M059J (cell line): ENCODE measurements around the gene EFHC1. TPM values are rescaled to one million over a fixed set of nuclear protein-coding genes. Genes with fewer than 3 reads are reported as not detected.
"Not testable (repeated sequence)": the region's sequence is repeated elsewhere in the genome, so short reads cannot be mapped to it uniquely, and the experiment has no call there.

Source experiments
- DNase-seq: peaks from one replicate; pipeline ENCODE4 v3.0.0-alpha.2; 2012; ENCODE audit warnings: low read depth
- total RNA-seq: library from RNA; depleted of rRNA; stranded (reverse); fragments of >200 nt; shearing (Covaris generic); gene quantifications from 2 replicates; pipeline ENCODE4 v1.2.3, GENCODE V29; 2014

The EFHC1 gene
- total RNA-seq, 1 experiment from 2014 or later: 44.4 TPM

DNA sequence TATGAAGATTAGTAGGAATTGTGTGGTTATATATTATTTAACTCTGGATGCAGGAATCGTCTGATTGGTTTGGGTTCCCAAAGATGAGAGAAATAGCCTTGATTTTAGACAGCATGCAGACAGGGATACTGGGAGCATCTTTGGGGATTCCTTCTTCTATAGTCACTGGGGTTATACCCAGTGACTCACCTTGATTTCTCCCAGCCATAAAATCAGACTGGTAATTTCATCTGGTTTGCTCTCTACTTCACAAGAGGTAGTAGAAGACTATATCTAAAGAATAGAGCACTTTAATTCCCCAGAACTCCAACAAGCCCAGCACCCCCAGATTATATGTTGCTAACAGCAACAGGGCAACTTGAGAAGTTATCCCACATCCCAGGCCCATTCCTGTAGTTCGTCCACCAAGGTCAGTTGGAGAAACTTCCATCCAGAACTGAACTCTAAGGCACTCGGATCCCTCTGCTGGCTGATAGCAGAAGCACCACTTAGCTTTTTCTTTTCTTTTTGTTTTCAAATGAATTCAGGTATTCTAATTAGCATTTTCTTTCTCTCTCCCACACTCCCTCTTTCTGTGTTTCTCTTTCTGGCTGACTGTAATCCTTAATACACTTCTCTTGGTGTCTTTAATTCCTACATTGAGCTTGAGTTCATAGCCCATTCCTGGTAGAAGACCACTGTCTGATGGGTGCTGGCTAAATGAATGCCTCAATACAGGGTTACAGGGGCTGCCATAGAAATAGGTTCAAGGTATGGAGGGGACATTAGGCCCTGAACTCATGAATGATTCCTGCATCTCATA lies 20.4 kb upstream of the EFHC1 start:
- DNase-seq: peak; percentile 74

DNA sequence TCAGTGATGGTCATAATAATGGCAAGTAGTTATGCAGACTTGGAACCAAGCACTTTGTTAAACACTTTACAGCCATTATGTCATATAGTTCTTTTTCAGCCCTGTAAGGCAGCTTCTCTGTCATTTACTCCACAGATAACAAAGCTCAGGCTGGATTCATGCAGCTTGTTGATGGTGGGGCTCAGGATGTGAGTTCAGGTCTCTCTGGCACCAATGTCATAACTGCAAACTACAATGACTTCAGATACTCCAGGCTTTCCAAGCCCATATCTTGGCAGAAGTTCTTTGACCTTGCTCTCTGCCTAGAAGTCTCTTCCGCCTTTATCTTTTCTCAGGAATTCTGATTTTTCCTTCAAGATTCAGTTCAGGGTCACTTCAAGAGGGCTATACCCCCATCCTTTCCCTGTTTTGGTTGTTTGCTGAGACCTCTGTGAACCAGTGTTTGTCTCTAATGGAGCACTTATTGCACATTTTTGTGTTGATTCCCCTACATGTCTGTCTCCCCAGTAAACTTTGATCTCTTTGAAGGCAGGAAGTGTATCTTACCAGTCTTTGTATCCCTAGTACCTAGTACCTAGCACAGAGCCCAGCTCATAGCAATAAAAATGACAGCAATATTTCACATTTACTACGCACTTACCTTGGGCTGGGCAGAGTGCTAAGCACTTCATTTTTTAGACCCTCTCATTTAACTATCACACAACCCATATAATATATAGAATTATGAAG lies 19.7 kb upstream of the EFHC1 start:
- no peak for DNase-seq

DNA sequence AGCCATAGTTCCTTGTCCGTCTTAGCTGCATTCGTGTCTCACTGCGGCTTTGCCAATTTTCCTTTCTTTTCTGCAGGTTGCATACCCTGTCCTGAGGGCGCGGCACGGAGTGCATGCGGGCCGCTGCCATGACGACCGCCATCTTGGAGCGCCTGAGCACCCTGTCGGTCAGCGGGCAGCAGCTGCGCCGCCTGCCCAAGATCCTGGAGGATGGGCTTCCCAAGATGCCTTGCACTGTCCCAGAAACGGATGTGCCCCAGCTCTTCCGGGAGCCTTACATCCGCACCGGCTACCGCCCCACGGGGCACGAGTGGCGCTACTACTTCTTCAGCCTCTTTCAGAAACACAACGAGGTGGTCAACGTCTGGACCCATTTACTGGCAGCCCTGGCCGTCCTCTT lies 17.1 kb upstream of the EFHC1 start:
- no peak for DNase-seq

DNA sequence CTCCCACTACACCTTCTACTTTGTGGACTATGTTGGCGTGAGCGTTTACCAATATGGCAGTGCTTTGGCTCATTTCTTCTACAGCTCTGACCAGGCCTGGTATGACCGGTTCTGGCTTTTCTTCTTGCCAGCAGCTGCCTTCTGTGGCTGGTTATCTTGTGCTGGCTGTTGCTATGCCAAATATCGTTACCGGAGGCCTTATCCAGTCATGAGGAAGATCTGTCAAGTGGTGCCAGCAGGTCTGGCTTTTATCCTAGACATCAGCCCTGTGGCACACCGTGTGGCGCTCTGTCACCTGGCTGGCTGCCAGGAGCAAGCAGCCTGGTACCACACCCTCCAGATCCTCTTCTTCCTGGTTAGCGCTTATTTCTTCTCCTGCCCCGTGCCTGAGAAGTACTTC lies 16.5 kb upstream of the EFHC1 start:
- DNase-seq: peak; percentile 58

DNA sequence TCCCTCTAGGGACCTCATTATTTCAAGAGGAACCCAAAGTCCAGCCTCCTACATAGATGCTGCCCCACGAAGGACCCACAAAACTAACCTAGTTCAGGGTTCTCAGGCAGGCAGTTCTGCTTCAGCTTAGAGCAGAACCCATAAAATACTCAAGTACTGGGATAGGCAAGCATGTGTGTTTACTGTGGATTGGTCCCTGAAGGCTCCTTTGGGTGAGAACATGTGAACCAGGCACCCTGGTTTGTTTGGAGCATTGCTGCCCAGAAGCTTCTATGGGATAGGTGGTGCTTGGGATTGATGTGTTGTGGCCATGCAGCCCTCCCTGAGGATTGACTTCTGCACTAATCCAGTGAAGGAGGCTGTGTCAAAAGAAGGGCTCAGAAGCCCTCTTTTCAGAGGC lies 14.9 kb upstream of the EFHC1 start:
- no peak for DNase-seq

DNA sequence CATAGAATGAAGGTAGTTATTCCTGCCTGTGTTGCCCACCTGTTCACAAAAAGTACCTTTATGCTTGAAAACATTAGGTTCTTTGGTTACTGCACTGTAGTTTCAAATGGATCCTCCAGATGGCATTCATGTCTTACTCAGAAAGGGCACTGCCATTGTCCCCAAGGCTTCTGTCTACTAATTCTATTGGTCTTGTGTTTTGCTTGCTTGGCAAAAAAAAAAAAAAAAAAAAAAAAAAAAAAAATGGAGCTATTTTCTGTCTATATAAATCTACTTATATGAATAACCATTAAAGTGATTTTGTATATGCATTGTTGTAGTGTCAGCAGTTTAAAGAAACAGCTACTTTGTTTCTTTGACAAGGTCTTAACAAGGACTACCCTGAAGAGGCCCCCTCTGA lies 12.7 kb upstream of the EFHC1 start:
- peak; percentile 78 for DNase-seq

DNA sequence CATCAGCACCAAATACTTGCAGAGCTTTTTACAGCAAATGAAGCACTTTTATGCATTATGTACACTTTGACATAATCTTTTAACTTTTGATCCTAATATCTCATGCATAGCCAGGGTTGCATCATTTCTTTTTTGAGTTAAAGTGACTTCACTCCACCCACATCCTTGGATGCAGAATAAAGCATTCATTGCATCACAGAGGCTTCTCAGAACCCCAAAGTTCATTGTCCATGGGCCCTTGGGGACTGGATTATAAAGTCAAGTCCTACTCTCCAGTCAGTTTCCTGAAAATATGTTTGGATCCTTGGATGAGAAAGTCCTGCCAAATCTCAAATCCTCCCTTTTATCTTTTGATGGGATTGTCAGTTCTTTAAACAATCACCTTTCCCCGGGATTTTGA lies 10.6 kb upstream of the EFHC1 start:
- DNase-seq: no peak

DNA sequence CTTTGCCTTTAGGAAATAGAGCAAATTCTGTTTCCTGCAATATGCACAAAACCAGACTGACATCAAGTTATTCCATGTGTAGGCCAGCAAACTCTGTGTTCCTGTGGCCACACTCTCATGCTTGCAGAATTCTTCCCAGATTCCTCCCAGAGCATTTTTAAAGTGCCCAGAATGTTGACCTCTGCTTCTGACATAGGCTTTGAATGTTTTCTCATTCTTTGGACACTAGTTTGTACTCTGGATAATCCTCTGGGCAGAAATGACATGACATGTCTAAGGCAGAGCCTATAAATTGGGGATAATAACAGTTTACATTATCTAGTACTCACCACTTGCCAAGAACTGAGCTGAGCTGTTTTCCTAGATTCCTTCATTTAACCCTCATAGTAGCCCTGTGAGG lies 9.2 kb upstream of the EFHC1 start:
- DNase-seq: no peak

DNA sequence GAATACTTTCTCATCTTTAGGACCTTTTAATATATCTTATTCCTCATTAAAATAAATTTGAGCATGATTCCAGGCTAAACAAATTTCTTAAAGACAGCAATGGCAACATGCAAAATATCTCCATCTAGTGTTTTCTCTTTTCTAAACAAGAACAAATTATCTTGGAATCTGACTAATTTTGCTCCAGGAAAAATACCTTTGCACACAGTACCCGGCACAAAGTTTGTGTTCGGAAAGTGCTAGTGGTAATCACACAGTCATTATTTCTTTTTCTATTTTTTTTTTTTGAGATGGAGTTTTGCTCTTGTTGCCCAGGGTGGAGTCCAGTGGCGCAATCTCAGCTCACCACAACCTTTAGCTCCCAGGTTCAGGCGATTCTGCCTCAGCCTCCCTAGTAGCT lies 8.2 kb upstream of the EFHC1 start:
- no peak for DNase-seq

DNA sequence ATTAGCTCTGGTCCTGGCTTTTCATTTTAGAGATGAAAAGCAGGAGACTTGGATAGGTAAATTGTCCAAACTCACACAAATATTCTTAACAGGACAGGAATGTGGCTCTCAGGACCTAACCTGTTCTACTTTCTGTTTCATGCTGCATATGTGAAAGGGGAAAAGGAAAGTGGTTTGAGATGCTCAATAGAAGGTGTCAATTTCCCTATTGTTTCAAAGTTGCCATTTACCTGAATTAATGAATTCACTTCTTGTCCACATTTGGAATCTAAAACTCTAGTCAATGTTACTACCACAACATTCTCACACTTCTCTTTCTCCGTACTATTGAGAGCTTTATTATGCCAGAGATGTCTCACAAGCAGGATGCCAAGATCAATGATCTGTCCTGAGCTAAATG lies 4.8 kb upstream of the EFHC1 start:
- peak; percentile 36 for DNase-seq

DNA sequence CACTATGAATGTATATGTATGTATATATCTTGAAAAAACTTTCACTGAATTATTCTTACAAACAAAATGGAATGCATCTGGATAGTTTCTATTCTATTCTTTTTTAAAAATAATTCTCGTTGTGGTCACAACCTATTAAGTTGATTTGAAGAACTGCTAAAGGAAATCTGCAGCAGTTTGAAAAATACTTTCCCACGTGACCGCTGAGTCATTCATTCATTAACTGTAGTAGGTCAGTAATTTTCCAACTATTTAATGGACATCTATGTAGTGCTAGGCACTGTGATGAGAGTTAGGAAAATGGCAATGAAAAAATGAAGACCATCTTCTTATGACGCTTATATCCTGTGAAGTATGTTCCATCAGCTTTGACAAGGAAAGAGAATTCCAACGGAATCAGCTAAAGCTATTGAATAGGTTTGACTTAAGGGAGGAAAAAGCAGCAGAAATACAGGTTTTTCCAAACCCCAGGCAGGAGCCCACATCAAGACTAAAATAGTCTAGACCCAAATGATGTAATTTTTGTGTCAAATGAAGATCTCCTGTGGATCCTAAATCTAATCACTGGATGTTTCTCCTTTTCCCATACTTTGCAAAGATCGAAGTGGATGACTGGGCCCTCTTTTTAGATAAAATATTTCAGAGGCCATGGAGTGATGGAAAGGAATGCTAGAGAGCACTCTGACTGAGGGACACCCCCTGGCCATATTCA lies 4.1 kb upstream of the EFHC1 start:
- peak; percentile 81 for DNase-seq

DNA sequence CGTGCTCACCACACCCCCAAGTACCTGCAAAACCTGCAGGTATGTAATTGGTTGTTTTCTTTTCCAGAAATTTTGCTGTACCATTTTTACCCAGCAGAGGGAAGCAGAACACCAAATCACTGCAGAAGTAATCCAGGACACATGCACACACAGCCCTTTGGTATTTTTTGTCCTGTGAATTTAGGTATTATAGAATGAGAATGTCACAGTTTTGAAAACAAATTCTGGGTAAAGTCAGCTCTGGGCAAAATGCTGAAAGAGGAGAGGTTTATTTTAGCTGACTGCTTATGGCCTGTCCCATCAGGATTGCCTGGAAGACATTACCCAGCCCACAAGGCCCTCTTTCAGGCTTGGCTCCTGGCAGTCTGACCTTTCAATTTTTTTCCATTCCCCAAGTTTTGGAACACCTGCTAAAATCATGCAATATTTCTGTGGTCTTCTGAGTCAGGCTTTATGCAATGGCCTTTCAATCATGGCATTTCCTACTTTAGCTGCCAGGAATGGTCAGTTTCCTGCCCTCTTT lies 3.5 kb upstream of the EFHC1 start:
- DNase-seq: peak; percentile 83

DNA sequence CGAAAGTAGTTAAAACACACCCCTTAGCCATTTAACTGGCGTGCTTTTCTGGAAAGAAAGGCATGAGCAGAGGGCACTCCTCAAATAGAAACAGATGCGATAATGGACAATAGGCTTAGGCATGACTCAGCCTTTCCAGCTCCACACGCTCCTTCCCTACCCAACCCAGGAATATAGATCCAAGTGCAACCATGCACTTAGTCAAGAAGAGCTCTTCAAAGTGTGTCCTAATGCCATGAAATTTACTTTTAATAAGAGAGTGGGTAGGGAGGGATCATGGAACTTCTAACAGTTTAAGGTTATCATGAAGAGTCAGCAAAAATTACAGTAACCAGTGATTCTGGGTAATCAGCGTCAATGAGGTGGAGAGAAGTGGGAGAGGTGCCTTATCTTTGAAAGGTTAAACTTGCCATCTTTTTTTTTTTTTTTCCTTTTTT lies 2.4 kb upstream of the EFHC1 start:
- DNase-seq: peak; percentile 92

DNA sequence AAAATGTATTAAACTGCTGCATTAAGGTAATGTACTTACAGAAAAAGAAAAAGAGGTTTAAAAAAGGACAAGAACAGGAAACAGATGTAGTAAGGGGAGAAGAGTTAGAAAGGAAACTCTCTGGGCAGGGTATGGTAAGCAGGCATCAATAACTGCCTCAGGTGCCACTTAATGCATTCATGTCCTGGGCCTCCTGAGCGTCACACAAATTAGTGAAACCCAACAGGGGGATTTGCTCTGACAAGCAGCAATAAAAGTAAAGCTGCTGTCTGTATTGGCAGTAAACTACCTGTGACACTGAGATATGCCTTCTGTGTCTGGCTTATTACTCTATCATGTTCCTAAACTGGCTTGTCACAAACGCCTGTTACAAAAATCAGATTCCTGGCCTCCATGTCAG lies 1.5 kb upstream of the EFHC1 start:
- peak; percentile 18 for DNase-seq

DNA sequence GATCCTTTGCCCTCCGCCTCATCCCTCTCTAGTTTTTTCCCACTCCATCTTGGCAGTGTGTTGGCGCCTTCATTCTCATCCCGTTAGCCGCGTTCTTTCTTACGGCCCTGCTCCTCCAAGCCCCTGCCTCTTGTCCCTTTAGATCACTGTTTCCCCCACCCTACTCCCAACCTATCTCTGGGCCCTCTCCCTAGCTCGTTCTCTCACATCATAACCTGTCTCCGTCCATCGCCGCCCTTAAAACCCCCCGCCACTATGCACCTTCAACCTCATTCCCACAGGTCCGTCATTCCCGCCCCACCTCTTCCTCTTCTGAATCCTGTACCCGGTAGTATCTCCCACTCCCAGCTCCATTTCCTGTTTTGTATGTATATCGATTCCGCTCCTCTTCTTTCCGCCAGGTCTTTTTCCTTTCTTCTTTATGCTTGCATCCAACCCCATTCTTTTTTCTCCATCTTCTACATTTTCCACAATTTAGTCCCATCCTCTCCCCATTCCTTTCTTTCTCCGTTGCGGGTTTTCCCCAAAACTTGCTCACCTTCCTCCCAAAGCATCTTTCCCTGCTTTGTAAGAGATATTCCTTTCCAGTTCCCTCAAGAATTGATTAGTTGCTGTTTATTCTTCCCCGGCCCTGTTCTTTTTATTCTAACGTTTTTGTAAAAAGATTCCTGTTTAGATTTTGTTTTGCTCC lies 671 bp downstream of the EFHC1 start:
- DNase-seq: peak; percentile 85

DNA sequence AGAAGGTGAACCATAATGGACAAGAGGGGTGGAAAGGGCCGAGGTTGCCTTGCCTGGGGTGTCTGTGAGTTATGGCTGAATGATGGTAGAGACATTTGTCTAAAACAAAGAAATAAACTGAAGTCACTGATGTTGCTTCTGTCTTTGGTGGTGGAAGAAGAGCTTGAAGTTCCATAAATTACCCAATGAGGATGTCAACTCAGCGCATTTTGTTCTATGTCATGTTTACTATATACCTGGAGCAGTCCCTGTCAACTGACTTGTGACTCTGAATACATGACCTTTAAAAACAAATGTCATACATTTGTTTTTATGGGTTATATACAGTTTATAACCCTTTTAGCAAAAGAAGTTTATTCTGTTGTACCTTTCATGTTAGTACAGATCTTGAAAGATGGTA lies 2.0 kb downstream of the EFHC1 start:
- no peak for DNase-seq

DNA sequence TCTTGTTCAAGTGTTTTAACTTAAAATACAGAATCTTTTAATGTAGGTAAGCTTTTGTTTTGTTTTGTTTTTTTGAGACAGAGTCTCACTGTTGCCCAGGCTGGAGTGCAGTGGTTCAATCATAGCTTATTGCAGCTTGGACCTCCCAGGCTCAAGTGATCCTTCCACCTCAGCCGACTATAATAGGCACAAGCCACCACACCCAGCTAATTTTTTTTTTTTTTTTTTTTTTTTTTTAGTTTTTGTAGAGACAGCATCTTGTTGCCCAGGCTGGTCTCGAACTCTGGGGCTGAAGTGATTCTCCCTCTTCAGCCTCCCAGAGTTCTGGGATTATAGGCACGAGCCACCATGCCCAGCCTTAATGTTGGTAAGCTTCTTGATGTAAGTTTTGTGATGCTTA lies 3.3 kb downstream of the EFHC1 start:
- DNase-seq: peak; percentile 54

DNA sequence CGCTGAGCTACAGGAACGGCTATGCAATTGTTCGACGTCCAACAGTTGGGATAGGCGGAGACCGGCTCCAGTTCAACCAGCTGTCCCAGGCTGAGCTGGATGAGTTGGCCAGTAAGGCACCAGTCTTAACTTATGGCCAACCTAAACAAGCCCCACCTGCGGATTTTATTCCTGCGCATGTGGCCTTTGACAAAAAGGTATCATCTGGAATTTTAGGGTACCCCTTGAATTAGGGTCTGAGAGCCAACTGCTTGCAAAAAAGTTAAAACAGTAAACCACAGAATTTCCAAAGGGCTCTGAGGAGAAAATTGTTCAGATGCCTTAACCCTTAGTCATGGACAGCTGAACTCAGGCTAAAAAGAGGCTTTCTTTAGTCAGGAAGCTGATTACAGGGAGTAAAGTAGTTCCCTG lies 3.8 kb downstream of the EFHC1 start:
- peak; percentile 96 for DNase-seq

DNA sequence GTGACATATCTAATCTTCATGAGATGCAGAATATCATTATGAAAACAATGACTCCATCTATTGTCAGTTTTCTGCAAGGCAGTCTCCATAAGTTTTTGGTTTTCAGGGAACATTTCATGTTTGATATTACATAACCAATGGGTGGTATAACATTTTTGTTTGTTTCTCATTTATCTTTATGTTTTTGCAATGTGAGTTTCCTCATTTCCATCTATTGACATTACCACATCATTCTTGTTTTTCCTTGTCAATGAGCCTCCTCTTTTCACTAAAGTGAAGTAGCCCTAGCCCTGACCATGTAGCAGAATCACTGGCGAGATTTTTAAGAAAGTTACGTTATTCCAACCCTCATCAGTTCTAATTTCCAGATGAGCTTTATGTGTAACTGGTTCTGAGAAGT lies 4.4 kb downstream of the EFHC1 start:
- DNase-seq: no peak

DNA sequence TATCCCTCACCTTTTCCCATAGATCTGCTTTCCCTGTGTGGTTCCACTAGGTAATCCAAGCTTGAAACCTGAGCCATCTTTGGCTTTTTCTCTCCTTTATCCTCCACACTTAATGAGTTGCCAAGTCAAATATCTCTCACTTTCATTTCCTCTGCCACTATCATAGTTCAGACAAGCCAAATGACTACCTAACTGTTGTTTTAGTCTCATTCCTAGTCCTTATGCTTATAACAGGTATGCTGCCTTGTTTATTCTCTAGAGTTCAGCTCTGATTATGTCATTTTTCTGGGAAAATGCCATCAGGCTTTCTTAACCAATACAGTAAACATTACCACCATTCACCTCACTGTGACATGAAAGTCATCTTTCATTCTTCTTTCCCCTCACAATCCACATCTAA lies 6.5 kb downstream of the EFHC1 start:
- peak; percentile 65 for DNase-seq

DNA sequence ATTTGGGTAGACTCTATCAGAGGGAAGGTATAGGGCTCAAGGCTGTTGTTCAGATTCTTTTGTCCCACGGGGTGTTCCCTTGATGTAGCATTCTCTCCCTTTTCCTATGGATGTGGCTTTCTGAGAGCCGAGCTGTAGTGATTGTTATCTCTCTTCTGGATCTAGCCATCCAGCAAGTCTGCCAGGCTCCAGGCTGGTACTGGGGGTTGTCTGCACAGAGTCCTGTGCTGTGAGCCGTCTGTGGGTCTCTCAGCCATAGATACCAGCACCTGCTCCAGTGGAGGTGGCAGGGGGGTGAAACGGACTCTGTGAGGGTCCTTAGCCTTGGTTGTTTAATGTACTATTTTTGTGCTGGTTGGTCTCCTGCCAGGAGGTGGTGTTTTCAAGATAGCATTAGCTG lies 13.2 kb downstream of the EFHC1 start:
- DNase-seq: not testable (repeated sequence)

DNA sequence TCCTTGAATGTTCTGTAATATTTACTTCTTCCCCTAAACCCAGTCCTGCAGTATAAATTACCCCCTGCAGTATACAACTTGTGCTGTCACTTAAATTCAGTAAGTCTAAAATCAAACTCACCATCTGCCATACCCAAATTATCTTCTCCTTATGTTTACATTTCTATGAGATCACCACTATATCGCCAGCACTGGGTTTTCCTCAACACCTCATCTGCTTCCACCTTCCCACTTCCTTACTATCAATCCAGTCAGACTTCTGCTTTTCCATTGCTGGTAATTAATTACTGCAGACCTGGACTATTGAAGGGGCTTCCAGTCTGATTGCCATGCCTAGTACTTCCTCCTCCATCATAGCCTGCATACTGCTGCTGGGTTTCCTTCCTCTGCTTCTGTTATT lies 15.2 kb downstream of the EFHC1 start:
- DNase-seq: no peak
